Measurements from ENCODE around the gene SDHC.
"Not testable (repeated sequence)": the region's sequence is repeated elsewhere in the genome, so short reads cannot be mapped to it uniquely, and the experiment has no call there.

The SDHC gene

DNA sequence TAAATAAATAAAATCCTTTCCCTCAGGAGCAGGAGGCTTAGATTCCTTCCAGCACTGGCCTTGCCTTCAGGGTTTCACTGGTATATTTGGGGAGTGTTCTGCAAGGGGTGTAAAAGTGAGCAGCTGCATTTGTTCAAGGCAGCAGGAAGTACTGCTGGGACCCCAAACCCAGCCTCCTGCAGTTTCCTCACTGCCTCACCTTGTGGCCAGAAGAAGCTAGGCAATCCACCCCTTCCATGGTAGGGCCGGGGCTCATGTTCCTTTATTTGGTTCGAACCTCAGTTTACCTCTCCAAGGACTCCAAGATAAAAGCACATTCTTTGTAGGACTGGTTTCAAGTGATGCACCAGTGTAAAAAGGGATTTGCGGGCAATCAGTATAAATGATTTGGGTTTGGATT, 74.5 kb downstream of the SDHC start:
- no peak for DNase-seq

DNA sequence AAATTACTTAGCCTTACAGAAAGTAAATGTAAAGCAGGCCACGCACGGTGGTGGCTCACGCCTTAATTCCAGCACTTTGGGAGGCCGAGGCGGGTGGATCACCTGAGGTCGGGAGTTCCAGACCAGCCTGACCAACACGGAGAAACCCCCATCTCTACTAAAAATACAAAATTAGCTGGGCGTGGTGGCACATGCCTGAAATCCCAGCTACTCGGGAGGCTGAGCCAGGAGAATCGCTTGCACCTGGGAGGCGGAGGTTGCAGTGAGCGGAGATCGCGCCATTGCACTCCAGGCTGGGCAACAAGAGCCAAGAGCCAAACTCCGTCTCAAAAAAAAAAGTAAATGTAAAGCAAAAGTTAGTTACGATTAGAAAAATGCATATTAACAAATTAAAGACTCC, 75.0 kb downstream of the SDHC start:
- not testable (repeated sequence) for DNase-seq

GRCh38 chr1:161389691-161390558, 75.7 kb downstream of the SDHC start:
- peak; percentile 92 to 96 for DNase-seq

DNA sequence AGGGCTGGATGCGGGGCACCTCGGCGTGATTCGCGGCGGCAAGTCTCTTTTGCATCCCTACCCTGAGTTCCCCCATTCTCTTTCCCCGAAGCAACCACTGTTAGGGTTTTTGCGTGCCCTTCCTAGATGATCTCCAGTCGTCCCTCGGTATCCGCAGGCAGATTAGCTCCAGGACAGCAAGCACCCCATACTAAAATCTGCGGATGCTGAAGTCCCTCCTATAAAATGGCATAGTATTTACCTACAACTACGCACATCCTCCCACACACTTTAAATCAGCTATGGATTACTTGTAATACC, 76.3 kb downstream of the SDHC start:
- DNase-seq: peak in 1 of 2 experiments; percentile 27

DNA sequence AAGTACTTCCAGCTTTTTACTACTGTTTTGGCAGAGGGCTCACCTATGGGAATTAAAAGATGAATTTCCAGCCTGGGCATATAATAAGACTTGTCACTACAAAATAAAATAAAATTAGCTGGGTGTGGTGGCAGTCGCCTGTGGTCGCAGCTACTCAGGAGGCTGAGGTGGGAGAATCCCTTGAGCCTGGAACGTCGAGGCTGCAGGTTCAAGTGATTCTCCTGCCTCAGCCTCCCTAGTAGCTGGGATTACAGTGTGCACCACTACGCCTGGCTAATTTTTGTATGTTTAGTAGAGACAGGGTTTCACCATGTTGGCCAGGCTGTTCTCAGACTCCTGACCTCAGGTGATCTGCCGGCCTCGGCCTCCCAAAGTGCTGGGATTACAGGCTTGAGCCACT, 77.0 kb downstream of the SDHC start:
- not testable (repeated sequence) for DNase-seq

DNA sequence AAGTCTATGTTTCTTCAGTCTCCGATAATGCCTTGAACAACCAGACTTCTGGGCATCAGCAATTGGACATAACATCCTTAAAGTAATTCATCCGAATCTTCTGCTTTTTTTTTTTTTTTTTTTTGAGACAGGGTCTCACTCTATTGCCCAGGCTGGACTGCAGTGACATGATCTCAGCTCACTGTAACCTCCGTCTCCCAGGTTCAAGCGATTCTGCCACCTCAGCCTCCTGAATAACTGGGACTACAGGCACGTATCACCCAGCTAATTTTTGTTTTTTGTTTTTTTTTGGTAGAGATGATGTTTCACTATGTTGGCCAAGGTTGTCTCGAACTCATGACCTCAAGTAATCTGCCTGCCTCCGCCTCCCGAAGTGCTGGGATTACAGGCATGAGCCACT, 77.4 kb downstream of the SDHC start:
- DNase-seq: no peak

GRCh38 chr1:161393151-161393550, 79.0 kb downstream of the SDHC start:
- no peak for DNase-seq

- DNase-seq: not testable (repeated sequence)
Observed at GRCh38 chr1:161397038-161397437, 82.9 kb downstream of the SDHC start.

DNA sequence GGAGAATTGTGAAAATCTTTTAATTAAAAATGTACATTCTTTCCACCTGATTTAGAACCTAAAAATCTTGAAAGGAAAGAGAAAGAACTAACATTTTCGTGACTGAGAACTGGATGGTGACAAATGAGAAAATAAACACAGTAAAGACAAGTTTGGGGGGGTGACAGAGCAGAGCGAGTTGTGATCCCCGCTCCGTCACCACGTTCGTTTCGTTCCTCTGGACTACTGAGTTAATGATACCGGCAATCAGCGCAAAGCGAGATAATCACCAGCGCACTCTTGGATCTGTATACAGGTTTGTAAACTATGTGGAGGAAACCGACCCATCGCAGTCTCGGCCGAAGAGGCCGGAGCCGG, 84.7 kb downstream of the SDHC start:
- DNase-seq: peak in 1 of 2 experiments; percentile 78

DNA sequence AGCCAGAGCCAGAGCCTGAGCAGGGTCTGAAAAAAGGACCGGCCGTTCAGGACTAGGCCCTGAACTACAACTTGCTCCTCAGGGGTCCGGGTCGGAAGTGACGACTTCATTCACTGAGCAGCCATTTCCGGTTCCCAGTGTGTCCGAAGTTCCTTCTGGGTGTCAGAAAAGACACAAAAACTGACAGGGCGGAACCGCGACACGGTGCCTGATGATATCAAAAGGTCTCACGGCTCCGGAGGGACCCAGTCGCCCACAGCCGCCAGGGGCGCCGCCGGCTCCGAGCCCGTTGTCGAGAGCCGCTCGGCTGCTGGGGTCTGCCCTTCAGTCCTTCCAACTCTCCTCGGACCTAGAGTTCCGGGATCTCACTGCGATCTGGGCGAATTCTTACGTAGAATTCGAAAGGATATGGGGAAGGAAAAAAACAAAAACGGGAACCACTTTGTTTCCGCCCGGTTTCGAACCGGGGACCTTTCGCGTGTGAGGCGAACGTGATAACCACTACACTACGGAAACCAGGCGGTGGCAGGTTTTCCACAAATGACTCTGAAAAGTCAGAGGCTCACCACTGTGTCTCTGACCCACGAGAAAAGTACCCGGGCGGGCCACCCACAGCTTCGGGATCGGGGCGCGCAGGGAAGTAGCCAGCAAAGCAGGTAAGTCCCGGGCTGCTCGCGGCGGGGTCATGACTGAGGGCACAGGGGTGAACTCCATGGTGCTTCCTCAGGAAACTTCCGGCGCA, 85.2 kb downstream of the SDHC start:
- DNase-seq: peak; percentile 92 to 93

GRCh38 chr1:161402446-161402845, 88.3 kb downstream of the SDHC start:
- DNase-seq: no peak

DNA sequence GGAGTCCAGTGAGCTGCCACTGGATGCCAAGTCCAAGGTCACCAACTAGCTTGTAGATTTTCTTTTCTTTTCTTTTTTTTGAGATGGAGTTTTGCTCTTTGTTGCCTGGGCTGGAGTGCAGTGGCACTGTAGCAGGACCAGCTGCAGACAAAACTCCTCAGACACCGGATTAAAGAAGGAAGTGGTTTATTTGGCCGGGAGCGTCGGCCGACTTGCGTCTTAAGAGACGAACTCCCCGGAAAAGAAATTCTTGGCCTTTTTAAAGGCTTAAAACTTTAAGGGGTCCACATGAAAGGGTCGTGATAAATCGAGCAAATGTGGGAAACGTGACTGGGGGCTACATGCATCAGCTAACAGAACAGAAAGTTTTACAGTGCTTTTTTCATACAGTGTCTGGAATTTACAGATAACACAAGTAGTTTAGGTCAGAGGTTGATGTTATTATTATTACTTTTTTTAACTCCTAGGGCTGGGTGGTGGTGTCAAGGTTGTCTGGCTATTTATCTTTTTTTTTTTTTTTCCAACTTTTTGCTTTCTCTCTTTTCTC, 89.9 kb downstream of the SDHC start:
- DNase-seq: peak; percentile 48 to 59

DNA sequence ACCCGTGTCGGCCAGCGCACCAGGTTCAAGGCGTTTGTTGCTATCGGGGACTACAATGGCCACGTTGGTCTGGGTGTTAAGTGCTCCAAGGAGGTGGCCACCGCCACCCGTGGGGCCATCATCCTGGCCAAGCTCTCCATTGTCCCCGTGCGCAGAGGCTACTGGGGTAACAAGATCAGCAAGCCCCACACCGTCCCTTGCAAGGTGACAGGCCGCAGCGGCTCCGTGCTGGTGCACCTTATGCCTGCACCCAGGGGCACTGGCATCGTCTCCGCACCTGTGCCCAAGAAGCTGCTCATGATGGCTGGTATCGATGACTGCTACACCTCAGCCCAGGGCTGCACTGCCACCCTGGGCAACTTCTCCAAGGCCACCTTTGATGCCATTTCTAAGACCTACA, 92.4 kb downstream of the SDHC start:
- not testable (repeated sequence) for DNase-seq

- DNase-seq: no peak
Observed at GRCh38 chr1:161407451-161407985, 93.3 kb downstream of the SDHC start.

- DNase-seq: no peak
Observed at GRCh38 chr1:161408429-161409052, 94.4 kb downstream of the SDHC start.

DNA sequence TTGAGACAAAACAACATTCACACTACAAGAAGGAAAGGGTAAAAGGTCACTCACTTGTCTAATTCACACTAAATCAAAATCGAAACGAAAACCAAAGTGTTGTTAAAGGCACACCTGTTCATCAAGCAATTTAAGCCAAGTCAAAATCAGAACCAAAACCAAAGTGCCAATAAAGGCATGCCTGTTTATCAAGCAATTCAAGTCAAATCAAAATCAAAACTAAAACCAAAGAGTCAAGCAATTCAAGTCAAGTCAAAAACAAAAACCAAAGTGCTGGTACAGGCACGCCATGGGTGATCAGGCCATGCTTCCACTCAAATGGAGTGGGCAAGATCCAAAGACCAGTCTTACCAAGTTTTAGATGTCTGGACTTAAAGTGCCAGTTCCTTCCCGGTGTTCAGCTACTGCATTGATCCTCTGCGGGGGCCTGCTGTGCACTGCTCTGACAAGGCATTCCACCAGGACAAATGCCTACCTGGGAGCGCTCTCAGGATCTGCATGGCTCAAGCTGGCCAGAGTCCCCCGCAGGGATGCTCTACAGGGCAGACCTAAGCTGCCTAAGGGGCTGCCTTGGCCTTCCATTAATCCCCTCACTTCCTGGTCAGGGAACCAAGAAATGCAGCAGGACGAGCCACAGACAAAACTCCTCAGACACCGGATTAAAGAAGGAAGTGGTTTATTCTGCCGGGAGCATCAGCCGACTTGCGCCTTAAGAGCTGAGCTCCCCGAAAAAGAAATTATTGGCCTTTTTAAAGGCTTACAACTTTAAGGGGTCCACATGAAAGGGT, 95.9 kb downstream of the SDHC start:
- peak; percentile 31 to 34 for DNase-seq

DNA sequence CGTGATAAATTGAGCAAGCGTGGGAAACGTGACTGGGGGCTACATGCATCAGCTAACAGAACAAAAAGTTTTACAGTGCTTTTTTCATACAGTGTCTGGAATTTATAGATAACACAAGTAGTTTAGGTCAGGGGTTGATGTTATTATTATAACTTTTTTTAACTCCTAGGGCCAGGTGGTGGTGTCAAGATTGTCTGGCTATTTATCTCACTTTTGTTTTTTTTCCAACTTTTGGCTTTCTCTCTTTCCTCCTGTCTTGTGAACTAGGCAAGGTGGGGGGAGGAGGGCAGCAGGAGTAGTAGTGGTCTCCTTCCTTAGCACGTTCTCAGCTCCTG, 96.4 kb downstream of the SDHC start:
- DNase-seq: not testable (repeated sequence)

All from Kasumi-1 (cell line).